Measurements from ENCODE around the gene ADRB1. TPM values are rescaled to one million over a fixed set of nuclear protein-coding genes. Genes with fewer than 3 reads are reported as not detected.

Gene ADRB1
- total and polyA plus RNA-seq, 2 donors from 2014 or later, result 0.72 to 1.4 TPM

- intact Hi-C loops (cut with DNase I), result no loop called here
- DNase-seq (peak; percentile 38 to 75 (median 46)), FAIRE-seq (no peak)
- Histone ChIP-seq H3K9me3 (ENCODE audit: control insufficient read depth in 2 of 3, insufficient read depth in 1 of 3, low read length in 3 of 3) (no peaks in the 10 kb centered on the region), H3K4me3 (ENCODE audit: low read length in 3 of 3) (peak overlapping the region in 2 of 3 donors; percentile 12 to 57), H3K4me1 (ENCODE audit: control insufficient read depth in 2 of 3, insufficient read depth in 2 of 3, low read depth in 1 of 3, low read length in 3 of 3) (peaks cover 0 to 8% (median 0%) of the 10 kb centered on the region in 3 donors), H3K27me3 (ENCODE audit: control insufficient read depth, insufficient read depth, low read length) (peaks cover 49% of the 10 kb centered on the region), H3K9ac (ENCODE audit: low read length in 3 of 3) (peak overlapping the region in 1 of 3 donors; percentile 46), H3K27ac (ENCODE audit: low read depth in 2 of 2, low read length in 2 of 2) (peak overlapping the region; percentile 51 to 61), H3K36me3 (ENCODE audit: control insufficient read depth in 2 of 3, insufficient read depth in 3 of 3, low read length in 3 of 3) (no peaks in the 10 kb centered on the region)
- no peak for TF ChIP-seq CTCF (IDR thresholded peaks at IDR 0.05; ENCODE audit: borderline replicate concordance, extremely low read depth, insufficient read depth)
Observed at GRCh38 chr10:114042895-114043531, 653 bp upstream of the ADRB1 start.

DNA sequence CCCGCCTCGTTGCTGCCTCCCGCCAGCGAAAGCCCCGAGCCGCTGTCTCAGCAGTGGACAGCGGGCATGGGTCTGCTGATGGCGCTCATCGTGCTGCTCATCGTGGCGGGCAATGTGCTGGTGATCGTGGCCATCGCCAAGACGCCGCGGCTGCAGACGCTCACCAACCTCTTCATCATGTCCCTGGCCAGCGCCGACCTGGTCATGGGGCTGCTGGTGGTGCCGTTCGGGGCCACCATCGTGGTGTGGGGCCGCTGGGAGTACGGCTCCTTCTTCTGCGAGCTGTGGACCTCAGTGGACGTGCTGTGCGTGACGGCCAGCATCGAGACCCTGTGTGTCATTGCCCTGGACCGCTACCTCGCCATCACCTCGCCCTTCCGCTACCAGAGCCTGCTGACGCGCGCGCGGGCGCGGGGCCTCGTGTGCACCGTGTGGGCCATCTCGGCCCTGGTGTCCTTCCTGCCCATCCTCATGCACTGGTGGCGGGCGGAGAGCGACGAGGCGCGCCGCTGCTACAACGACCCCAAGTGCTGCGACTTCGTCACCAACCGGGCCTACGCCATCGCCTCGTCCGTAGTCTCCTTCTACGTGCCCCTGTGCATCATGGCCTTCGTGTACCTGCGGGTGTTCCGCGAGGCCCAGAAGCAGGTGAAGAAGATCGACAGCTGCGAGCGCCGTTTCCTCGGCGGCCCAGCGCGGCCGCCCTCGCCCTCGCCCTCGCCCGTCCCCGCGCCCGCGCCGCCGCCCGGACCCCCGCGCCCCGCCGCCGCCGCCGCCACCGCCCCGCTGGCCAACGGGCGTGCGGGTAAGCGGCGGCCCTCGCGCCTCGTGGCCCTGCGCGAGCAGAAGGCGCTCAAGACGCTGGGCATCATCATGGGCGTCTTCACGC, 825 bp downstream of the ADRB1 start:
- no peak overlapping the region for H3K9ac ChIP-seq (ENCODE audit: low read length in 3 of 3)
- FAIRE-seq, result no peak
- no peaks in the 10 kb centered on the region for H3K36me3 ChIP-seq (ENCODE audit: control insufficient read depth in 2 of 3, insufficient read depth in 3 of 3, low read length in 3 of 3)
- peak overlapping the region; percentile 43 to 81 for H3K27ac ChIP-seq (ENCODE audit: low read depth in 2 of 2, low read length in 2 of 2)
- peaks cover 0 to 8% (median 0%) of the 10 kb centered on the region in 3 donors for H3K4me1 ChIP-seq (ENCODE audit: control insufficient read depth in 2 of 3, insufficient read depth in 2 of 3, low read depth in 1 of 3, low read length in 3 of 3)
- peak in 1 of 5 donors; percentile 45 for DNase-seq
- H3K27me3 ChIP-seq (ENCODE audit: control insufficient read depth, insufficient read depth, low read length), result peaks cover 56% of the 10 kb centered on the region
- intact Hi-C loops (cut with DNase I), result no loop called here
- TF ChIP-seq CTCF (IDR thresholded peaks at IDR 0.05; ENCODE audit: borderline replicate concordance, extremely low read depth, insufficient read depth), result no peak
- H3K4me3 ChIP-seq (ENCODE audit: low read length in 3 of 3), result peak overlapping the region in 2 of 3 donors; percentile 44 to 45
- H3K9me3 ChIP-seq (ENCODE audit: control insufficient read depth in 2 of 3, insufficient read depth in 1 of 3, low read length in 3 of 3), result no peaks in the 10 kb centered on the region

DNA sequence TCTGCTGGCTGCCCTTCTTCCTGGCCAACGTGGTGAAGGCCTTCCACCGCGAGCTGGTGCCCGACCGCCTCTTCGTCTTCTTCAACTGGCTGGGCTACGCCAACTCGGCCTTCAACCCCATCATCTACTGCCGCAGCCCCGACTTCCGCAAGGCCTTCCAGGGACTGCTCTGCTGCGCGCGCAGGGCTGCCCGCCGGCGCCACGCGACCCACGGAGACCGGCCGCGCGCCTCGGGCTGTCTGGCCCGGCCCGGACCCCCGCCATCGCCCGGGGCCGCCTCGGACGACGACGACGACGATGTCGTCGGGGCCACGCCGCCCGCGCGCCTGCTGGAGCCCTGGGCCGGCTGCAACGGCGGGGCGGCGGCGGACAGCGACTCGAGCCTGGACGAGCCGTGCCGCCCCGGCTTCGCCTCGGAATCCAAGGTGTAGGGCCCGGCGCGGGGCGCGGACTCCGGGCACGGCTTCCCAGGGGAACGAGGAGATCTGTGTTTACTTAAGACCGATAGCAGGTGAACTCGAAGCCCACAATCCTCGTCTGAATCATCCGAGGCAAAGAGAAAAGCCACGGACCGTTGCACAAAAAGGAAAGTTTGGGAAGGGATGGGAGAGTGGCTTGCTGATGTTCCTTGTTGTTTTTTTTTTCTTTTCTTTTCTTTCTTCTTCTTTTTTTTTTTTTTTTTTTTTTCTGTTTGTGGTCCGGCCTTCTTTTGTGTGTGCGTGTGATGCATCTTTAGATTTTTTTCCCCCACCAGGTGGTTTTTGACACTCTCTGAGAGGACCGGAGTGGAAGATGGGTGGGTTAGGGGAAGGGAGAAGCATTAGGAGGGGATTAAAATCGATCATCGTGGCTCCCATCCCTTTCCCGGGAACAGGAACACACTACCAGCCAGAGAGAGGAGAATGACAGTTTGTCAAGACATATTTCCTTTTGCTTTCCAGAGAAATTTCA, 1.7 kb downstream of the ADRB1 start:
- no peak for TF ChIP-seq CTCF (IDR thresholded peaks at IDR 0.05; ENCODE audit: borderline replicate concordance, extremely low read depth, insufficient read depth)
- Histone ChIP-seq H3K9me3 (ENCODE audit: control insufficient read depth in 2 of 3, insufficient read depth in 1 of 3, low read length in 3 of 3) (no peaks in the 10 kb centered on the region), H3K4me1 (ENCODE audit: control insufficient read depth in 2 of 3, insufficient read depth in 2 of 3, low read depth in 1 of 3, low read length in 3 of 3) (peaks cover 0 to 8% (median 0%) of the 10 kb centered on the region in 3 donors), H3K4me3 (ENCODE audit: low read length in 3 of 3) (peak overlapping the region in 2 of 3 donors; percentile 42 to 44), H3K27ac (ENCODE audit: low read depth in 2 of 2, low read length in 2 of 2) (peak overlapping the region; percentile 43 to 47), H3K27me3 (ENCODE audit: control insufficient read depth, insufficient read depth, low read length) (peaks cover 59% of the 10 kb centered on the region), H3K9ac (ENCODE audit: low read length in 3 of 3) (peak overlapping the region in 1 of 3 donors; percentile 44), H3K36me3 (ENCODE audit: control insufficient read depth in 2 of 3, insufficient read depth in 3 of 3, low read length in 3 of 3) (no peaks in the 10 kb centered on the region)
- FAIRE-seq, result no peak
- intact Hi-C loops (cut with DNase I), result no loop called here
- DNase-seq, result peak in 4 of 5 donors; percentile 50 to 63 (median 56)
